Esophagus squamous epithelium (tissue), 4 donors: ENCODE data around the gene PPP2R5C.

ENCODE experiments used
- POLR2A ChIP-seq, 4 donors: fragments of 450-650 bp; IDR thresholded peaks; one replicate each; pipeline ENCODE4 v1.6.1; 2017; ENCODE audit warnings: antibody characterized with exemption in 4 of 4, mild to moderate bottlenecking in 4 of 4, moderate library complexity in 3 of 4
- TF ChIP-seq, protein P1 (sequence below), 6 experiments: fragments of 450-650 bp in 4 of 6; fragments of 200-600 bp in 2 of 6; sonication (generic) in 2 of 6; IDR thresholded peaks; one replicate each; pipeline ENCODE4 v1.5.1; 2016 to 2019; ENCODE audit warnings: antibody characterized with exemption in 6 of 6, mild to moderate bottlenecking in 4 of 6, moderate library complexity in 4 of 6

DNA sequence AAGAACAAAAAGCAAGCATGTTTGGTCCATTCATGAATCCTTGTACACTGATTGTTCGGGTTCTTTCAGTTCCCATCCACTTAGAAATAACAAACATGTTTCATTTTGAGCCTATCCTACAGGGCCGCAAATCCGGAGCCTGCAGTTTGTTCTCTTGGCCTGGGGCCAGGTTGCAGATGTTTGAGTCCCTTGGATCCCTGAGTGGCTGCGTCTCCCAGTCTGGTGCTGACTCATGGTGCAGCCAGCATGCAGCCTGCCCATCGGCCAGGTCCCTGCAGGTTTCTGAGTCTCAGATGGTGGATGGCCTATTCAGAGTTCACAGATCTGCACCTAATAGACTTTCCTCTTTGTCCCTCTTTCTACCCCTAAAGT lies 201.0 kb downstream of the PPP2R5C start:
- no peak for TF ChIP-seq POLR2A (IDR thresholded peaks at IDR 0.05)
- TF ChIP-seq, protein P1, sequence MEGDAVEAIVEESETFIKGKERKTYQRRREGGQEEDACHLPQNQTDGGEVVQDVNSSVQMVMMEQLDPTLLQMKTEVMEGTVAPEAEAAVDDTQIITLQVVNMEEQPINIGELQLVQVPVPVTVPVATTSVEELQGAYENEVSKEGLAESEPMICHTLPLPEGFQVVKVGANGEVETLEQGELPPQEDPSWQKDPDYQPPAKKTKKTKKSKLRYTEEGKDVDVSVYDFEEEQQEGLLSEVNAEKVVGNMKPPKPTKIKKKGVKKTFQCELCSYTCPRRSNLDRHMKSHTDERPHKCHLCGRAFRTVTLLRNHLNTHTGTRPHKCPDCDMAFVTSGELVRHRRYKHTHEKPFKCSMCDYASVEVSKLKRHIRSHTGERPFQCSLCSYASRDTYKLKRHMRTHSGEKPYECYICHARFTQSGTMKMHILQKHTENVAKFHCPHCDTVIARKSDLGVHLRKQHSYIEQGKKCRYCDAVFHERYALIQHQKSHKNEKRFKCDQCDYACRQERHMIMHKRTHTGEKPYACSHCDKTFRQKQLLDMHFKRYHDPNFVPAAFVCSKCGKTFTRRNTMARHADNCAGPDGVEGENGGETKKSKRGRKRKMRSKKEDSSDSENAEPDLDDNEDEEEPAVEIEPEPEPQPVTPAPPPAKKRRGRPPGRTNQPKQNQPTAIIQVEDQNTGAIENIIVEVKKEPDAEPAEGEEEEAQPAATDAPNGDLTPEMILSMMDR (IDR thresholded peaks at IDR 0.05) = no peak
